GM18519 (cell line): ENCODE measurements around the gene TAAR1.
"Not testable (repeated sequence)": the region's sequence is repeated elsewhere in the genome, so short reads cannot be mapped to it uniquely, and the experiment has no call there.

Source experiments
- ATAC-seq: cut with Tn5 transposase; IDR thresholded peaks from one replicate; pipeline ENCODE4 v1.9.1; 2021; ENCODE audit warnings: mild to moderate bottlenecking, moderate library complexity; ENCODE audit not compliant: unreplicated experiment, low FRiP score

TAAR1 gene

GRCh38 chr6:132659082-132659481 lies at the start of gene TAAR1:
Gene TAAR1 (minus strand): TSS chr6:132659182. CDS start chr6:132646003, 13,179 bp downstream.
- no peak for ATAC-seq

- no peak for ATAC-seq
Observed at GRCh38 chr6:132708771-132709170, 49.8 kb upstream of the TAAR1 start.

GRCh38 chr6:132708002-132708401 lies 49.0 kb upstream of the TAAR1 start:
- no peak for ATAC-seq

- not testable (repeated sequence) for ATAC-seq
Observed at GRCh38 chr6:132706756-132707155, 47.8 kb upstream of the TAAR1 start.

GRCh38 chr6:132703936-132704335 lies 45.0 kb upstream of the TAAR1 start:
- ATAC-seq: no peak

GRCh38 chr6:132698608-132699007 lies 39.6 kb upstream of the TAAR1 start:
- peak; percentile 93 for ATAC-seq

- ATAC-seq: no peak
Observed at GRCh38 chr6:132695773-132696172, 36.8 kb upstream of the TAAR1 start.

GRCh38 chr6:132693478-132693877 lies 34.5 kb upstream of the TAAR1 start:
- no peak for ATAC-seq

GRCh38 chr6:132690678-132691077 lies 31.7 kb upstream of the TAAR1 start:
- ATAC-seq: no peak

- no peak for ATAC-seq
Observed at GRCh38 chr6:132687306-132687705, 28.3 kb upstream of the TAAR1 start.

- ATAC-seq: no peak
Observed at GRCh38 chr6:132686531-132686930, 27.5 kb upstream of the TAAR1 start.

- ATAC-seq: no peak
Observed at GRCh38 chr6:132685009-132685408, 26.0 kb upstream of the TAAR1 start.

- ATAC-seq: no peak
Observed at GRCh38 chr6:132684272-132684671, 25.3 kb upstream of the TAAR1 start.

- no peak for ATAC-seq
Observed at GRCh38 chr6:132683543-132683942, 24.6 kb upstream of the TAAR1 start.

GRCh38 chr6:132679094-132679493 lies 20.1 kb upstream of the TAAR1 start:
- ATAC-seq: not testable (repeated sequence)

GRCh38 chr6:132675749-132676148 lies 16.8 kb upstream of the TAAR1 start:
- no peak for ATAC-seq

- no peak for ATAC-seq
Observed at GRCh38 chr6:132675002-132675401, 16.0 kb upstream of the TAAR1 start.

- ATAC-seq: no peak
Observed at GRCh38 chr6:132673376-132674094, 14.6 kb upstream of the TAAR1 start.

- ATAC-seq: no peak
Observed at GRCh38 chr6:132671295-132671694, 12.3 kb upstream of the TAAR1 start.

GRCh38 chr6:132669690-132670291 lies 10.8 kb upstream of the TAAR1 start:
- peak; percentile 65 for ATAC-seq

GRCh38 chr6:132666118-132666517 lies 7.1 kb upstream of the TAAR1 start:
- no peak for ATAC-seq
